ENCODE data around the gene PAFAH1B1.
"Not testable (repeated sequence)": the region's sequence is repeated elsewhere in the genome, so short reads cannot be mapped to it uniquely, and the experiment has no call there.

The PAFAH1B1 gene

GRCh38 chr17:2647957-2648356 is 54.5 kb downstream of the PAFAH1B1 start:
- Histone ChIP-seq H3K9me3 (ENCODE audit: control insufficient read depth, low read length) (no peaks in the 10 kb centered on the region), H3K4me2 (ENCODE audit: low read length) (no peak overlapping the region), H3K27ac (no peak overlapping the region), H3K4me1 (no peaks in the 10 kb centered on the region), H3K79me2 (peaks cover 66% of the 10 kb centered on the region), H3K27me3 (ENCODE audit: control insufficient read depth, insufficient read depth, low read length) (no peaks in the 10 kb centered on the region), H3K9ac (no peak overlapping the region), H3K36me3 (ENCODE audit: control insufficient read depth, insufficient read depth, low read length) (peaks cover 3% of the 10 kb centered on the region), H3K4me3 (ENCODE audit: low read depth, low read length) (no peak overlapping the region), H2AFZ (no peak overlapping the region)
- no peak for TF ChIP-seq CTCF (IDR thresholded peaks at IDR 0.05)

GRCh38 chr17:2649191-2649590 is 55.7 kb downstream of the PAFAH1B1 start:
- peaks cover 58% of the 10 kb centered on the region for H3K79me2 ChIP-seq
- H3K4me3 ChIP-seq (ENCODE audit: low read depth, low read length), result no peak overlapping the region
- H3K4me1 ChIP-seq, result no peaks in the 10 kb centered on the region
- H3K27me3 ChIP-seq (ENCODE audit: control insufficient read depth, insufficient read depth, low read length), result no peaks in the 10 kb centered on the region
- H3K36me3 ChIP-seq (ENCODE audit: control insufficient read depth, insufficient read depth, low read length), result peaks cover 3% of the 10 kb centered on the region
- no peaks in the 10 kb centered on the region for H3K9me3 ChIP-seq (ENCODE audit: control insufficient read depth, low read length)
- H3K9ac ChIP-seq, result no peak overlapping the region
- no peak overlapping the region for H2AFZ ChIP-seq
- no peak overlapping the region for H3K4me2 ChIP-seq (ENCODE audit: low read length)
- no peak for TF ChIP-seq CTCF (IDR thresholded peaks at IDR 0.05)
- H3K27ac ChIP-seq, result no peak overlapping the region

GRCh38 chr17:2652911-2653310 is 59.5 kb downstream of the PAFAH1B1 start:
- not testable (repeated sequence) for H3K4me2 ChIP-seq (ENCODE audit: low read length); H3K36me3 ChIP-seq (ENCODE audit: control insufficient read depth, insufficient read depth, low read length); H3K4me1 ChIP-seq; H3K9me3 ChIP-seq (ENCODE audit: control insufficient read depth, low read length); H3K4me3 ChIP-seq (ENCODE audit: low read depth, low read length); H3K9ac ChIP-seq; H3K27me3 ChIP-seq (ENCODE audit: control insufficient read depth, insufficient read depth, low read length); H3K27ac ChIP-seq; H2AFZ ChIP-seq
- H3K79me2 ChIP-seq, result peaks cover 57% of the 10 kb centered on the region

- Histone ChIP-seq H3K9ac (no peak overlapping the region), H3K27me3 (ENCODE audit: control insufficient read depth, insufficient read depth, low read length) (no peaks in the 10 kb centered on the region), H2AFZ (no peak overlapping the region), H3K4me1 (peaks cover 7% of the 10 kb centered on the region), H3K4me3 (ENCODE audit: low read depth, low read length) (no peak overlapping the region), H3K27ac (no peak overlapping the region), H3K9me3 (ENCODE audit: control insufficient read depth, low read length) (no peaks in the 10 kb centered on the region), H3K36me3 (ENCODE audit: control insufficient read depth, insufficient read depth, low read length) (peaks cover 3% of the 10 kb centered on the region), H3K79me2 (peaks cover 58% of the 10 kb centered on the region), H3K4me2 (ENCODE audit: low read length) (no peak overlapping the region)
- no peak for TF ChIP-seq CTCF (IDR thresholded peaks at IDR 0.05)
Observed at GRCh38 chr17:2655546-2655945, 62.1 kb downstream of the PAFAH1B1 start.

GRCh38 chr17:2656283-2656682 is 62.8 kb downstream of the PAFAH1B1 start:
- H3K79me2 ChIP-seq, result peaks cover 62% of the 10 kb centered on the region
- H3K36me3 ChIP-seq (ENCODE audit: control insufficient read depth, insufficient read depth, low read length), result no peaks in the 10 kb centered on the region
- no peaks in the 10 kb centered on the region for H3K27me3 ChIP-seq (ENCODE audit: control insufficient read depth, insufficient read depth, low read length)
- H3K4me1 ChIP-seq, result peaks cover 7% of the 10 kb centered on the region
- no peak overlapping the region for H3K27ac ChIP-seq
- no peak overlapping the region for H3K4me3 ChIP-seq (ENCODE audit: low read depth, low read length)
- TF ChIP-seq CTCF (IDR thresholded peaks at IDR 0.05), result no peak
- H3K9me3 ChIP-seq (ENCODE audit: control insufficient read depth, low read length), result no peaks in the 10 kb centered on the region
- no peak overlapping the region for H3K4me2 ChIP-seq (ENCODE audit: low read length)
- H2AFZ ChIP-seq, result no peak overlapping the region
- no peak overlapping the region for H3K9ac ChIP-seq

- not testable (repeated sequence) for H3K27me3 ChIP-seq (ENCODE audit: control insufficient read depth, insufficient read depth, low read length); H3K4me1 ChIP-seq; H2AFZ ChIP-seq; H3K4me2 ChIP-seq (ENCODE audit: low read length); H3K36me3 ChIP-seq (ENCODE audit: control insufficient read depth, insufficient read depth, low read length); H3K9ac ChIP-seq; H3K9me3 ChIP-seq (ENCODE audit: control insufficient read depth, low read length); H3K27ac ChIP-seq; H3K4me3 ChIP-seq (ENCODE audit: low read depth, low read length)
- H3K79me2 ChIP-seq, result peaks cover 65% of the 10 kb centered on the region
Observed at GRCh38 chr17:2659337-2659736, 65.9 kb downstream of the PAFAH1B1 start.

- not testable (repeated sequence) for H2AFZ ChIP-seq; H3K27me3 ChIP-seq (ENCODE audit: control insufficient read depth, insufficient read depth, low read length); H3K4me1 ChIP-seq; H3K9me3 ChIP-seq (ENCODE audit: control insufficient read depth, low read length); H3K9ac ChIP-seq; H3K27ac ChIP-seq; H3K4me3 ChIP-seq (ENCODE audit: low read depth, low read length); H3K36me3 ChIP-seq (ENCODE audit: control insufficient read depth, insufficient read depth, low read length); H3K4me2 ChIP-seq (ENCODE audit: low read length)
- H3K79me2 ChIP-seq, result peaks cover 60% of the 10 kb centered on the region
Observed at GRCh38 chr17:2660410-2660809, 67.0 kb downstream of the PAFAH1B1 start.

All from parathyroid adenoma (tissue), 2 donors.